Tibial artery (tissue), 4 donors: ENCODE results near the gene TSPAN3.

Source experiments
- DNase-seq, 2 donors: peaks; one replicate each; pipeline ENCODE4 v3.0.0-alpha.2; 2019
- H3K27ac ChIP-seq, 2 donors: fragments of 200-600 bp; sonication (generic) in 1 of 2; 1 replicate in 1 of 2; 2 replicates in 1 of 2; pipeline ENCODE4 v1.5.1; 2018 to 2019; ENCODE audit warnings: mild to moderate bottlenecking in 1 of 2
- H3K27me3 ChIP-seq, 2 donors: fragments of 200-600 bp; sonication (generic) in 1 of 2; one replicate each; pipeline versions ENCODE4 v1.5.1 to v1.6.0; 2016 to 2019
- H3K36me3 ChIP-seq, 3 donors: fragments of 200-600 bp; sonication (generic) in 2 of 3; one replicate each; pipeline ENCODE4 v1.5.1; 2016 to 2019; ENCODE audit warnings: mild to moderate bottlenecking in 2 of 3
- H3K4me1 ChIP-seq, 4 donors: fragments of 200-600 bp; sonication (generic) in 2 of 4; 1 replicate in 3 of 4; 2 replicates in 1 of 4; pipeline ENCODE4 v1.5.1; 2016 to 2019
- H3K4me3 ChIP-seq, 2 donors: fragments of 200-600 bp; sonication (generic) in 1 of 2; 1 replicate in 1 of 2; 2 replicates in 1 of 2; pipeline ENCODE4 v1.5.1; 2018 to 2019; ENCODE audit warnings: mild to moderate bottlenecking in 2 of 2
- H3K9me3 ChIP-seq, 3 donors: fragments of 200-600 bp; sonication (generic) in 1 of 3; one replicate each; pipeline ENCODE4 v1.5.1; 2016 to 2019
- intact Hi-C: fragments of 100-400 bp; cut with DNase I; formaldehyde crosslinking; loops from one replicate; pipeline ENCODE4 v1.15.0; 2023; ENCODE audit warnings: low total_unique reads
- TF ChIP-seq, protein P1 (sequence below), 2 experiments: fragments of 200-600 bp in 1 of 2; fragments of 450-650 bp in 1 of 2; IDR thresholded peaks; one replicate each; pipeline ENCODE4 v1.5.1; 2017 to 2019; ENCODE audit warnings: antibody characterized with exemption in 2 of 2, mild to moderate bottlenecking in 1 of 2, moderate library complexity in 1 of 2

Gene TSPAN3

DNA sequence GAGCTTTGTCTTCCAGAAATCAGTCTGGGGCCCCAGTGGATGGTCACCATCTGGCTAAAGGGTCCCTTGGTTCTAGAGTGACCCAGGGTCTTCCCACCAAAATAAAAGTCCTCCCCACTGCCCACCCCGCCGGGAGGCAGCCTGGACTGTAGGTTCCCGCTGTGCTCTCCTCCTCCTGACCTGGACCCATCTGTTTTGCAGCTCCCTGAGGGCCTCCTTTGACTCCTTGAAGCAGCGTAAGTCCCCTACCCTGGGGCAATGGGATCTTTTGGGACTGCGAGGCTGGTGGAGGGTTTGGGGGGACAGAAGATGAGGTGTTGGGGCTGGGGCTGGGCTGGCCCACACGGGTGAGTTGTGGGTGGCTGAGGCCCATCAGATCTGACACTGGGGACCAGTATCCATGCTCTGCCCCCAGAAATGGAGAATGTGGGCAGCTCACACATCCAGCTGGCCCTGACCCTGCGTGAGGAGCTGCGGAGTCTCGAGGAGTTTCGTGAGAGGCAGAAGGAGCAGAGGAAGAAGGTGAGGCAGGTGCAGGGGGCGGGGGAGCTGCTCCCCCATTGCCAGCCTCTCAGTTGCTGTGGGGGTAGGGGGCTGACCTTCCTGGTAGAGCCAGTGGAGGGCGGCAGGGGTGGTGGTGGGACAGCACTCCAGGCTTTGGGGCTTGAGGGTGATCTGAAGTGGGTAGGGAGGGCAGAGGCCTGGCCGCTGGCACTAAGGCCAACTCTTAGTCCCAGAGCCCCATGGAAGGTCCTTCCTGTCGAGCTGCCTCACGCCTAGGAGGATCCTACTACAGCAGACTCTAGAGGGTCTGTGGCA is 45.6 kb downstream of the TSPAN3 start:
- DNase-seq: peak in 1 of 2 donors; percentile 62
- intact Hi-C loops: no loop called here
- no peaks in the 10 kb centered on the region for H3K36me3 ChIP-seq
- TF ChIP-seq, protein P1, sequence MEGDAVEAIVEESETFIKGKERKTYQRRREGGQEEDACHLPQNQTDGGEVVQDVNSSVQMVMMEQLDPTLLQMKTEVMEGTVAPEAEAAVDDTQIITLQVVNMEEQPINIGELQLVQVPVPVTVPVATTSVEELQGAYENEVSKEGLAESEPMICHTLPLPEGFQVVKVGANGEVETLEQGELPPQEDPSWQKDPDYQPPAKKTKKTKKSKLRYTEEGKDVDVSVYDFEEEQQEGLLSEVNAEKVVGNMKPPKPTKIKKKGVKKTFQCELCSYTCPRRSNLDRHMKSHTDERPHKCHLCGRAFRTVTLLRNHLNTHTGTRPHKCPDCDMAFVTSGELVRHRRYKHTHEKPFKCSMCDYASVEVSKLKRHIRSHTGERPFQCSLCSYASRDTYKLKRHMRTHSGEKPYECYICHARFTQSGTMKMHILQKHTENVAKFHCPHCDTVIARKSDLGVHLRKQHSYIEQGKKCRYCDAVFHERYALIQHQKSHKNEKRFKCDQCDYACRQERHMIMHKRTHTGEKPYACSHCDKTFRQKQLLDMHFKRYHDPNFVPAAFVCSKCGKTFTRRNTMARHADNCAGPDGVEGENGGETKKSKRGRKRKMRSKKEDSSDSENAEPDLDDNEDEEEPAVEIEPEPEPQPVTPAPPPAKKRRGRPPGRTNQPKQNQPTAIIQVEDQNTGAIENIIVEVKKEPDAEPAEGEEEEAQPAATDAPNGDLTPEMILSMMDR (IDR thresholded peaks at IDR 0.05): no peak
- H3K4me3 ChIP-seq: no peak overlapping the region
- peaks cover 0 to 12% (median 6%) of the 10 kb centered on the region in 4 donors for H3K4me1 ChIP-seq
- H3K27ac ChIP-seq: no peak overlapping the region
- peaks cover 0 to 17% of the 10 kb centered on the region in 2 donors for H3K27me3 ChIP-seq
- no peaks in the 10 kb centered on the region for H3K9me3 ChIP-seq

DNA sequence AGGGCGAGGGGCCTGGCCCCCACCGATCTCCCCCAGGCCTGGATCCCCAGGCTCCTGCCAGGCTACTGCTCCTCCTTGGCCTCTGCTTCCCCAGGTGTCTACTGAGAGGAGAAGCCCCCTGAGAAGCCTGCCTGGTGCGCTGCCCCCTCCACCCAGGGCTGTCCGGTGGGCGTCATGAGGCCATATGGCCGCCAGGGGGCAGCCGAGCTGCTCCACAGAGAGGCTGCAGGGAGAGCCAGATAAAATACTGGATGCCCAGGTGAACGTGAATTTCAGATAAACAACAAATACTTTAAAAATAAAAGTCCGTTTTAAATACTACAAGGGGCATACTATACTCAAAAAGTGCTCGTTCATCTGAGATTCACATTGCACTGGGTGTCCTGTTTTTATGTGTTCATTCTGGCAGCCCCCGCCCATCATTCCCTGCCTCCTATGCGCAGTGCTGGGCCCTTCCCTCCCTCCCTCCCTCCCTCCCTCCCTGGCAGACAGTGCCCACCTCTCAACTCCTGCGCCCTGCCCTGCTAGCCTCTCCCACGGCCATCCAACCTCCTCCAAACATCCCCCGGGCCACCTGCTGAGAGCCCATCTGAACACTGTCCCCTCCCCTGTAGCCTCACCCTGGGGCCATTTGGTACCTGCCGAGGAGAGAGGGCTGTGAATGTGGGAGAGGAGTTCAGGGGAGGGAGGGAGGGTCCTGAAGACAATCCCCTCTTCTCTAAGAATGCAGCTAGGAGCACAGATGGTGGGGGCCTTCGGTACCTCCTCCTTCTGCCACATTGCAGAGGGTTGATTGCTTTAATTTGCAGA is 46.4 kb downstream of the TSPAN3 start:
- TF ChIP-seq, protein P1 (IDR thresholded peaks at IDR 0.05): peak; percentile 92 to 97
- H3K36me3 ChIP-seq: no peaks in the 10 kb centered on the region
- peaks cover 0 to 12% (median 6%) of the 10 kb centered on the region in 4 donors for H3K4me1 ChIP-seq
- peak; percentile 48 to 73 for DNase-seq
- no peak overlapping the region for H3K27ac ChIP-seq
- H3K9me3 ChIP-seq: no peaks in the 10 kb centered on the region
- intact Hi-C loops: no loop called here
- peaks cover 0 to 17% of the 10 kb centered on the region in 2 donors for H3K27me3 ChIP-seq
- H3K4me3 ChIP-seq: no peak overlapping the region

DNA sequence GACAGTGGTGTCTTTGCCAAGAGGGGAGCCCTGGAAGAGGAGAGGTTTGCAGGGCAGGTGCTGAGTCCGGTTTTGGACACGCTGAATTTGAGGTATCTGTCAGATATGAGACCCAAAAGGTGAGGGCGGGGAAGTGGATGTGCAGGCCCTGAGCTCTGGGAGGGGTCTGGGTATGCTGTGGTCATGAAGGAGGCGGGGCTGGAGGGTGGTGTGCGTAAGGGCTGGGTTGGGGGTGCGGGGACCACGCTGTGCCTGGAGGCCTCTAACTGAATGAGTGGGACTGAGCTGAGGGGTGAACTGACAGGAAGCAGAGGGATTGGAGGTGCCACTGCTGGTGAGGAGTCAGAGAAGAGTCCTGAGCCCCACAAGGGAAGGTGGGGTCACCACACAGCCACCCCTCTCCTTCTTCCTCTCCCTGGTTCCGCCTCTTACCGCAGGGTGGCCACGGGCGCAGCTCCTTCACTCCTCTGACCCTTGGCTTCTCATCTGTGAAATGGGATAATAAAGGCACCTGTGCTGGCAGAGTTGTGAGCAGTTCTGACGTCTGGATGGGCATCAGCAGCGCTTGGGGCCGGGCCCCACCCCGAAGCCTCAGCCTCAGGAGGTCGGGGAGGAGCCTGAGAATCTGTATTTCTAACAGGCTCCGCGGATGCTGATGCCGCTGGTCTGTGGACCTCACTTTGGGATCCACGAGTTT is 47.2 kb downstream of the TSPAN3 start:
- intact Hi-C loops: no loop called here
- H3K4me1 ChIP-seq: peaks cover 0 to 12% (median 6%) of the 10 kb centered on the region in 4 donors

DNA sequence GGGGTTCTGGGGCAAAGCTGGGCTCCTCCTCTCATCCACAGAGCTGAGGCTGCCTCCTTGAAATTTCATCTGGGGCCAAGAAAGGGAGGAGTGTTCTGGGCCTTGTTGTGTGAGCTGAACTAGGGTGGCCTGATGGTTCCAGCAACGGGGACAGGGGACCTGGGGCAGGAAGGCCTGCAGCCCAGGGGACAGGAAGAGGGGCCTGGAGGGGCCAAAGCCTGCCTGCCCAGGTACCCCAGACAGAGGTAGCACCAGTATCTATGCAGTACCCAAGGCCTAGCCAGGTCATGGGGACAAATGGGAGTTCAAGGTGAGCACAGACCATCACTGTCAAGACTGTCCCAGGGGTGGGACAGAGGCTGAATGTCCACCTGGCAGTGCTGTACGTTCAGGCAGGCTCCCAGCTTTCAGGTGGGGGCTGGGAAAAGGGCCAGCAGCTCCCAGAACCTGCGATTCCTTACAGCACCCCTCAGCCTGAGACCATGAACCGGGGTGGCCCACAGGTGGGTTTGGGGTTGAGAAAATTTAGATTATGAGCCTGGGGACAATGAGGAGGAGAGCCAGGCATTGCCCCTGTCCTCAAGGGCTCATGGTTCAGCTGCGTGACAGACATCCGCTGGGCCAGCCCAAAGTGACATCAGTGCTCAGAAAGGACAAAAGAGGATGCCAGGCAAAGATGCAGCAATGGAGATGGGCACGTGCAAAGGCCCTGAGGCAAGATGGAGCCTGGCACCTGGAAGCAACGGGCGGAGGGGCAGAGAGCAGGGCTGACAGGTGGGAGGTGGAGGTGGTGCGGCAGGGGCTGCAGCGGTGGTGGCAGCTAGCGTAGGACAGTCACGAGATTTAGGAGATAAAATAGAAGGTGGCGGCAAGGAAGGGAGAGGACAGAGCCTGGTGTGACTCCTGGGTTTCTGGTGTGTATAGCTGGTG is 48.0 kb downstream of the TSPAN3 start:
- no peak overlapping the region for H3K4me3 ChIP-seq
- H3K9me3 ChIP-seq: no peaks in the 10 kb centered on the region
- H3K4me1 ChIP-seq: peaks cover 0 to 5% (median under 1%) of the 10 kb centered on the region in 4 donors
- peaks cover 0 to 4% of the 10 kb centered on the region in 2 donors for H3K27me3 ChIP-seq
- peak in 1 of 2 donors; percentile 55 for DNase-seq
- intact Hi-C loops: no loop called here
- TF ChIP-seq, protein P1 (IDR thresholded peaks at IDR 0.05): no peak
- no peaks in the 10 kb centered on the region for H3K36me3 ChIP-seq
- no peak overlapping the region for H3K27ac ChIP-seq

More for the DNA sequence above, 47.2 kb downstream of the TSPAN3 start:
- DNase-seq: peak; percentile 11 to 48
- Histone ChIP-seq H3K4me3 (no peak overlapping the region), H3K9me3 (no peaks in the 10 kb centered on the region), H3K27ac (no peak overlapping the region), H3K36me3 (no peaks in the 10 kb centered on the region), H3K27me3 (peaks cover 0 to 11% of the 10 kb centered on the region in 2 donors)
- TF ChIP-seq, protein P1 (IDR thresholded peaks at IDR 0.05): no peak
